BJ (cell line): ENCODE measurements around the gene ZMYND8. TPM values are rescaled to one million over a fixed set of nuclear protein-coding genes. Genes with fewer than 3 reads are reported as not detected.

ENCODE experiments used
- CTCF ChIA-PET: fragments of 350-600 bp; formaldehyde crosslinking; extraction: SDS; loops from one replicate; lab custom pipeline; 2021; ENCODE audit warnings: antibody characterized with exemption, inconsistent platforms; lab: Yijun Ruan, JAX
- POLR2A ChIA-PET: fragments of 300-600 bp; sonication (Branson Sonifier 250); formaldehyde crosslinking; extraction: SDS; loops from one replicate; lab custom pipeline; 2021; ENCODE audit warnings: antibody characterized with exemption; lab: Charles Lee
- DNase-seq: peaks from one replicate; pipeline ENCODE4 v3.0.0-alpha.2; 2011; ENCODE audit warnings: low read depth
- H3K27me3 ChIP-seq: 2 replicates; pipeline ENCODE4 v1.6.0; 2011; ENCODE audit warnings: low read length; ENCODE audit not compliant: control insufficient read depth, insufficient read depth
- H3K36me3 ChIP-seq: 2 replicates; pipeline ENCODE4 v1.5.1; 2011; ENCODE audit warnings: low read length; ENCODE audit not compliant: control insufficient read depth, insufficient read depth
- H3K4me3 ChIP-seq: 2 replicates; pipeline ENCODE4 v1.5.1; 2011; ENCODE audit warnings: low read depth, mild to moderate bottlenecking, control low read depth, low read length
- CTCF ChIP-seq: IDR thresholded peaks from 2 replicates; pipeline ENCODE4 v1.5.1; 2011; ENCODE audit warnings: low read depth, mild to moderate bottlenecking, control low read depth, inconsistent platforms, low read length, moderate library complexity; ENCODE audit not compliant: insufficient read depth
- polyA plus RNA-seq: library from polyadenylated mRNA; depleted of rRNA; stranded (reverse); fragments of >200 nt; gene quantifications from 2 replicates; pipeline ENCODE4 v1.2.3, GENCODE V29; 2011

The ZMYND8 gene
- polyA plus RNA-seq, 1 experiment = 12.7 TPM

- ChIA-PET POLR2A (no interaction called here), CTCF (interaction anchor here (1.0 to 3.5 kb wide), 2 partner anchors 12 to 19 kb away, joined by 4 to 17 read pairs; no protein-coding TSS in a partner anchor)
- peaks cover 15% of the 10 kb centered on the region for H3K36me3 ChIP-seq
Observed at GRCh38 chr20:47285189-47285588, 71.3 kb downstream of the ZMYND8 start.

GRCh38 chr20:47284373-47284772, 72.1 kb downstream of the ZMYND8 start:
- CTCF ChIA-PET = interaction anchor here (3.5 kb wide), 1 partner anchor 11 kb away, joined by 17 read pairs; no protein-coding TSS in a partner anchor
- no peak for DNase-seq
- POLR2A ChIA-PET = no interaction called here
- TF ChIP-seq CTCF = no peak
- Histone ChIP-seq H3K27me3 (no peaks in the 10 kb centered on the region), H3K4me3 (no peak overlapping the region), H3K36me3 (peaks cover 15% of the 10 kb centered on the region)

More at GRCh38 chr20:47285189-47285588, 71.3 kb downstream of the ZMYND8 start:
- no peak for TF ChIP-seq CTCF
- DNase-seq = no peak
- H3K27me3 ChIP-seq = no peaks in the 10 kb centered on the region
- H3K4me3 ChIP-seq = no peak overlapping the region

- H3K27me3 ChIP-seq = no peaks in the 10 kb centered on the region
- no peak for DNase-seq
Observed at GRCh38 chr20:47283411-47283810, 73.1 kb downstream of the ZMYND8 start.

GRCh38 chr20:47282864-47283263, 73.6 kb downstream of the ZMYND8 start:
- Histone ChIP-seq H3K27me3 (no peaks in the 10 kb centered on the region), H3K36me3 (peaks cover 15% of the 10 kb centered on the region), H3K4me3 (no peak overlapping the region)
- POLR2A ChIA-PET = no interaction called here
- DNase-seq = no peak
- CTCF ChIA-PET = interaction anchor here (1.7 to 4.2 kb wide), 3 partner anchors 10 to 101 kb away, joined by 4 to 23 read pairs (median 17); no protein-coding TSS in a partner anchor
- no peak for TF ChIP-seq CTCF

More at GRCh38 chr20:47283411-47283810, 73.1 kb downstream of the ZMYND8 start:
- H3K4me3 ChIP-seq = no peak overlapping the region
- peaks cover 15% of the 10 kb centered on the region for H3K36me3 ChIP-seq
- no peak for TF ChIP-seq CTCF
- POLR2A ChIA-PET = no interaction called here
- CTCF ChIA-PET = interaction anchor here (1.7 to 3.5 kb wide), 2 partner anchors 11 to 14 kb away, joined by 4 to 17 read pairs; no protein-coding TSS in a partner anchor

- TF ChIP-seq CTCF = no peak
- CTCF ChIA-PET = interaction anchor here (4.2 kb wide), 1 partner anchor 102 kb away, joined by 23 read pairs; no protein-coding TSS in a partner anchor
- no peaks in the 10 kb centered on the region for H3K27me3 ChIP-seq
Observed at GRCh38 chr20:47281376-47281775, 75.1 kb downstream of the ZMYND8 start.

More at GRCh38 chr20:47281376-47281775, 75.1 kb downstream of the ZMYND8 start:
- DNase-seq = no peak
- Histone ChIP-seq H3K36me3 (peaks cover 8% of the 10 kb centered on the region), H3K4me3 (no peak overlapping the region)
- POLR2A ChIA-PET = no interaction called here
